Transverse colon (tissue), 3 donors: ENCODE measurements around the gene E2F7.

Experiments
- CTCF ChIP-seq, 5 experiments: fragments of 200-600 bp in 3 of 5; fragments of 450-650 bp in 2 of 5; sonication (generic) in 3 of 5; IDR thresholded peaks; 1 replicate in 2 of 5; 2 replicates in 3 of 5; pipeline ENCODE4 v1.5.1; 2016 to 2017; ENCODE audit warnings: antibody characterized with exemption in 5 of 5, inconsistent platforms in 3 of 5, mild to moderate bottlenecking in 2 of 5, moderate library complexity in 1 of 5
- EP300 ChIP-seq: sonication (generic); formaldehyde crosslinking; IDR thresholded peaks from one replicate; pipeline ENCODE4 v1.6.1; 2017; ENCODE audit warnings: antibody characterized with exemption, low read depth
- POLR2A ChIP-seq: fragments of 450-650 bp; IDR thresholded peaks from one replicate; pipeline ENCODE4 v1.6.1; 2016; ENCODE audit warnings: antibody characterized with exemption, mild to moderate bottlenecking, moderate library complexity

GRCh38 chr12:77042833-77043232 is 22.5 kb downstream of the E2F7 start:
- TF ChIP-seq CTCF (IDR thresholded peaks at IDR 0.05) (no peak), POLR2A (no peak), EP300 (no peak)
